HG03521 (cell line): ENCODE data around the gene RPTOR.

Source experiments
- ATAC-seq: cut with Tn5 transposase; IDR thresholded peaks from one replicate; pipeline ENCODE4 v1.9.1; 2021; ENCODE audit warnings: mild to moderate bottlenecking, moderate library complexity; ENCODE audit not compliant: unreplicated experiment

The RPTOR gene

DNA sequence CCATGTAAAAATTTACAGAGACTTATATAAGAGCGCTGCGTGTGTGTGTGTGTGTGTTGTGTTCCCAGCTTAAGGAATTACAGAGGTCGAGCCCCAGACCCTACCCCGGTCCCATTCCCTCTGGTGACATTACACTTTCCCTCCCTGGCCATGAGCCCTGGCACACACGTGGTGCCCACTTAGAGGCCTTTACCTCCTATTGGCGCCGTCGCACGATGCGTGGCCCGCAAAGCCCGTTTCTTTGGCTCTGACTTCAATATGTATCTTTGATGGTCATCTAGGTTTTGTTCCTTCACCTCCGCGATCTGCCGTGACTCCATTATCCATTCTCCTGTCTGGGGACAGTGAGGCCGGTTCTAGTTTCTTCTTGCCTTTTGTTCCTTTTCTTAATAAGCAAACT is 350.1 kb downstream of the RPTOR start:
- no peak for ATAC-seq

DNA sequence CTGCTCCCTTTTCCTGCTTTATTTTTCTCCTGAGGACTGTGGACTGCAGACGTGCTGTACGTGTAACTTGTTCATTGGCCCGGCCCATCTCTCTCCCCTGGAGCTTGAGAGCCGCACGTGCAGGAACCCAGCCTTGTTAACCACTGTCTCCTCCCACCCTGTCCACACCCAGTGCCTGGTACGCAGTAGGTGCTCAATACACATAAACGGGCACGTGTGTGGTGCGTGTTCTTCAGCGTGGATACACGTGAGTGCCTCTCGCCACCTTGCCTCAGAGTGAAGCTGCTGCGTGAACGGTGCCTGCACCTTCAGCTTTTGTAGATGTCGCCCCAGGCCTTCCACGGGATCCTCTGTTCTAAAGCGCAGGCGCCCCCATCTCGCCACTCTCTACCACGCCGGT is 350.7 kb downstream of the RPTOR start:
- ATAC-seq: no peak

DNA sequence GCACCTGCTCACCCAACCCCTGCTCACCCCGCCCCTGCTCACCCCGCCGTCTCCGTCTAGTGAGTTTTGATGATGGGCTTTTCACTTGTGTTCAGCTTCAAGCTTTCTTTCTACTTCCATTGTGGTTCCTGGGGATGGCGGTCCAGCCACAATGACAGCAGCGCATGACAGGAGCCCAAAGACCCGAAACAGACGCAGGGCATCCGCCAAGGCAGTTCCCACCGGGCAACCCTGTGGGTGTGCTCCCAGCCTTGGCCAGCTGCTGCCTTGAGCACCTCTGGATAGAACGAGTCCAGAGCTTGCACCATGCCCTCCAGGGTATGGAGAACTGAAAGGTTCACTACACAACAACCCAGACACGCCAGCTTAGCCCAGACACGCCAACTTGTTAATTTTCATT is 354.1 kb downstream of the RPTOR start:
- ATAC-seq: no peak

DNA sequence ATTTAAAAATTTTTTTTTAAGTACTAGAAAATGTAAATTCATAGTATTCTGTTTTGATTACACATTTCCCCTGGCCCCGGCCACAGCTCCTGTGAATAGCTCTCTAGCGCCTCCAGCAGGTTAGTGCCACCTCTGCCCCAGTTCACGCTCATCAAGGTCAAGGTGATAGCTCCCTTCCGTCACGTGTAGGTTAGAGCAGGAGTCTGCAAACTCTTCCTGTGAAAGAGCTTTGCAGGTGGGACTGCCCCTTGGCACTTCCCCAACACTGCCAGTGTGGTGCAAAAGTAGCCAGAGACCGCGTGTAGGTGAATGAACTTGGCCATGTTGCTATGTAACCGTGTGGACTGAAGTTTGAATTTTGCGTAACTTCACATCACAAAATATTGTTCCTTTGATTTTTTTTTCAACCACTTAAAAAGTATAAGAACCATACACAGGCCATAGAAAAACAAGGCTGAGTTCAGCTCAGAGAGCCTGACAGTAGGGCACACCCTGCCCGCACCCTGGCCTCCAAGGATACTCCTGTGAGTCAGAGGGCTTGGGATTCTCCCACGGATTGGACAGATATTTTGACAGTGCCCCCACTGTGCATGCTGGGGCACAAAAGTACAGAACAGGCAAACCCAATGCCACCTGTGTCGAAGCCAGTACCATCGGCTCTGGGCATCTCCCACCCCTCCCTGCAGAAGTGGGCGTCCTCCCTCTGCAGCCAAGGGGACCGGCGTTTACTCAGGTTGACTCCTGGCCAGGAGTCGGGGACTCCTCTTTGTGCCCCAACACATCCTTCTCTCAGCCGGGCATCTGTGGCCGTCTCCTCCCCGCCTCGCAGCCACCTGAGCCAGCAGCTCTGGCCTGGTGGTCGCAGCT is 355.0 kb downstream of the RPTOR start:
- no peak for ATAC-seq

DNA sequence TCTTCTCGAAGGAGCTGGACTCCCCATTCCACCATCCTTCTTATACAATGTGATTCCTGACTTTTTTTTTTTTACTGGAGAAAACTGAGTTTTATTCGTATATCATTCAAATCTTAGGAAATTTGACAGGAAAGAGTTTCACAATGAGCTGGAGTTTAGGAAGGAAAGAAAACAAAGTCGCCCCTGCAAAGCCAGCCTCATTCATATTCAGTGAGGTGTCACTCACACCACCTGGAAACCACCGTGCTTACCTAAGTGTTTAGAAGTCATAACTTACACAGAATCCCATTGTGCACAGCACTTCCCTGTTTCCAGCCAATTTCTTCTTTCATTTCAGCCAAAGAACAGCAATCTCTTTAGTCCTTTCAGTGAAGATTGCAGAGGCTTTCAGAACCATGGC is 356.7 kb downstream of the RPTOR start:
- no peak for ATAC-seq

DNA sequence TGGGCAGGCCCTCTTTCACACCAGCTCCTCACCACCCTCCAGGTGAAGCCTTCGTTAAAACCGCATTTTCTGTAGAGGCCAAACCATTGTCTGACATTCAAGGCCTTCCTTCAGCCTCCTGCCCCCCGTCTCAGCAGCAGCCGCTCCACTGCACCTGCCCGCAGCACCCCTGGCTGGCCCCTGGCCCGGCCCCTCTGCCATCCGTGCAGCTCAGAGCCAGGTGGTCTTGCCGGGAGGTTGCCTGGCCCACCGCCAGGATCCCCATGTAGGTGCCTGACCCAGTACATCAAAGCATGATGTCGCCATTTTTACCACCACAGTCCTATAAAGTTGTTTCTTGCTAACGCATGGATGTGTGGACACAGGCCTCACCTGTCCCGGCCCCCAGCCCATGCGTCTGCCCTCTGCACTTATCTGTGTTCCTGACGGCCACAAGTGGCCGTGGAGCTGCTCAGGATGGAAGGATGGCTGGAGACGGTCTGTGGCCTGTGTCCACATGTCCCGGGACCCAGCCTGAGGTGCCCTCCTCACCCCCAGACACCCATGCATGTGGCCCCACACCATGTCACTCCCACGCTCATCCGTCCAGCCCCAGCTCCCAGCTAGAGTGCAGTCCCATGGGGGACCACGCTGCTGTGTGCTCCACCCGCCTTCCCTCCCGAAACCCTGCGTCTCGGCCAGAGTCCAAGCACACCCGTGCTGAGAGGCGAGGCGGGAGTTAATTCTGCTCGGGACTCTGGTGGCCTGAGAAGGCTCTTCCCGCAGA is 357.7 kb downstream of the RPTOR start:
- ATAC-seq: no peak

DNA sequence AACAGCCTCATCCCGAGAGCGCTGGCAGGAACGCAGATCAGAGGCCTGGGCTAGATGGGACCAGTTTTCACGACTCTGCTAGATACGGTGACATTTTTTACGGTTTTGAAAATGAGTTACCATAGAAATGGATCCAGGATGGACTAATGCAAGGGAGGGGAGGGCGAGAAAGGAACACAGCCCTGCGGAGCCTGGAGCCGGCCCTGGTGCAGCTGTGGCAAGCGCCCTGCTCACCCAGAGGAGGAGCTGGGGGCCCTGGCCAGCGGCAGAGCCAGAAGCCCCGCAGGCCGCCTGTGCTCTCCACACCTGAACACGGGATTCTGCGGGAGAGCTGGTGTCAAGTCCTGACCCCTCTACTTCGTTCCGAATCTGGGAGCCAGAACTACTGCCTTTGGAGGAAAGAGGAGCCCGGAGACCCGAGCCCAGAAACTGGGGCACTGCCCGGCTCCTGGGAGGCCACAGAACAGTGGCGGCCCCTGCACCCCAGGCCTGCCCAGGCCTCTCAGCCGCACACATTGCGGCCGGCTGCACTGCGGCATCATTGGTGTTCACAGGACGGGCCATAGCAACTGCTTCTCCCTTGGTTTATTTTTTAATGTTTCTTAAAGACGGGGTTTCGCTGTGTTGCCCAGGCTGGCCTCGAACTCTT is 358.4 kb downstream of the RPTOR start:
- no peak for ATAC-seq

DNA sequence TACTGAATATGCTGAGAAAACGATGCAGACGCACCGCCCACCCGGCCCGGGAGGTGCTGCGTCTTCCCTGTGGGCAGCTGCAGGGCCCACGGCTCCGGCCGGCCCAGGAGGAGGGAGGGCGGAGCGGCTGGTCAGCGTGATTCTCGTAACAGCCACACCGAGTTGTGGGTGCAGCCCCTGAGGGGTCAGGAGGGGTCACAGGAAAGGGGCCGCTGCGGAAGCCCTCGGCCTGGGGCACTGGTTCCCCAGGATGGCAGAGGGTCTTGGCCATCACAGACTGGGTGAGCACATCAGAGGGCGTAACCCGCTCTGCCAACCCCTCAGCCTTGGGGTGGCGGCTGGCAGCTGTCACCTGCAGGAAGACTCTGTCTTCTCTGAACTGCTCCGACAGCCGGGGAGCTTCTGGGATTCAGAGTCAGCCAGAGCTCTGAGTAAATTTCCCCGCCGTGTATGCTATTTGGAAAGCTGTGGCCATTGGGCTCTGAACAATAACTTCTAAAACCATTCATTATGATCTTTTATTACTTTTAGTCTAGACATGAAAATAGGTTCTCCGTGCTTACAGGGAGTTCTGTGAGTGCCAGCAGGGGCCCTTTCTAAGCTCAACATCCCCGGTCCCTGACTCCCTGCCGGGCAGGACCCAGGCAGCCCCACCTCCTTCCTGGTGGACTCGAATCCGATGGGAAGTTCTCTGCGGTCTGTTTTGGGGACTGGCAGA is 359.6 kb downstream of the RPTOR start:
- no peak for ATAC-seq

DNA sequence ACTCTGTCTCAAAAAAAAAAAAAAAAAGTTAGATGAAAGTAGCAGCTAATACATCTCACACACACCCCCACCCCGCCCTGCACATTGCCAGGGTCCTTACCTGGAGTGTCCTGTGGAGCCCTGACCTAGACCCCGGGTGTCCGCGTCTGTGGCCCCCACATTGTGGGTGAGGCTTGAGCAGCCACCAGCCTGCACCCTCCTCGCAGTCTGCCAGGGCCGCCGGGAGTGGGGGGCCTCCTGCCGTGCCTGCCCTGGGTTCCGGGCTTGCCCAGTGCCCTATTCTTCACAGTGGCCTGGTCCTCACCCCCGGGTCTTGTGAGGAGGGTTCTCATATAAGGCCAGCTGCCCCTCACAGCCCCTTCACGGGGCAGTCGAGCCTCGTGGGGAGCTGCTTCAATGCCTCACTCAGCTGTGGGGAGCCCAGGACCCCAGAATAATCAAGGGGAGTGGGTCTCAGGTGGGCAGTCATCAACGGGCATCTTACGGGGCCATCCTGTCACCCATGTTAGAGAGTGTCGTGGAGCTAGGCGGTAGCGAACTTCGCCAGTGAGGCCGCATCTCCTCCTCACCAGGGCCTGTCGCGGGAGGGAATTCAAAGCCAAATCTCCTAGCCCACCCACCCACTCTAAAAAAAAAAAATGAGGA is 361.1 kb downstream of the RPTOR start:
- ATAC-seq: no peak

DNA sequence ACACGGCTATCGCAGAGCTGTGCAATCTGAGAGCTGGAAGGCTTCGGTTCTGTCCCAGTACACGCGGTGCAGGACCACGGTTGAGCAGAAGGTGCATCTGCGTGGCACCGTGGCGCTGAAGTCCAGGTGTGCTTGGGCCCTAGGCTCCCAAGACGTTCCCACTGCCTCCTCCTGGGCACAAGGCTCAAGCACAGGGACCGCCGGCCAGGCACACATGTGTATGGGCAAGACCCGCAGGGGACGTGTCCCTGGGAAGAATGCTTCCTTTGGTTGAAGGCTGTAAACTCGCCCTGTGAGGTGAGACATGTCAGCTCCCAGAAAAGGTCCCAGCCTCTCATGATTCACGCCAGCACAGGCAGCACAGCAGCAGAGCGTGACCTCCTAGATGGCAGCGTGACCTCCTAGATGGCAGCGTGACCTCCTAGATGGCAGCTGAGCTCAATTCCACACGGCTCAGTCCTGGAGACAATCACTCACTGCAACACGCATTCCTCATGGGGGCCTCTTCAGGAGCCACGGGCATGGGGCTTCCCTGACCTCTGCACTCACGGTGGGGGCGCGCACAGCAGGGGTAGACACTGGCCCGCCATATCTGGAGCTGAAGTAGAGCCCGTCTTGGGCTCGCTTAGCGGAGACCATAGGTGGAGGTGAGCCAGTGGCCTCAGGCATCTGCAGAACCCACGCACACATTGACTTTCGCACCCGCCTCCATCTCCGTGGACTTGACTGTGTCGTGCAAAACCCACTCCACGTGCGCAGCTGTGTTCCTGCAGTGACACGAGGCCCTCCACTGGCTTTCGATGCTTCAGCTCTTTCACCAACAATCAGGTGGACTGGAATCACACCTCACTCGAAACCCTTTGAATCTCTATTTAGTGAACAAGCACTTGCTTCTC is 362.0 kb downstream of the RPTOR start:
- ATAC-seq: no peak

DNA sequence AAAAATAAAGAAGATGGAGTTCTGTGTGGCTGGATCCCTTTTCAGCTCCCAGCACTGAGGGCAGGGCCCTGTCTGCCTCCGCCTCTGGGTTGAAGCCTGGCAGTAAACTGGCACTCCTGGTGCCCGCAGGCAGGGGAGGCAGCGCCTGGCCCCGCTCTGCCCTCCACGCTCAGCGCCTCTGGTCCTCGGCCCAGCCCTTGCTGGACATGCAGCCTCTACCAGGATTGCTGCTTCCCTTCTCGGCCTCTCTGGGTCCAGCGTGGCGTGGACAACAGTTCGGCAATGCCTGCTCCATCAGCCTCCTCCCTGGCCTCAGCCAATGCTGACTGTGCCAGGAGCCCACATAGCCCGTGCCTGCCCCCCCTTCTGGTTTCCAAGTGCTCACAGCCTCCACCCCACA is 362.6 kb downstream of the RPTOR start:
- no peak for ATAC-seq

DNA sequence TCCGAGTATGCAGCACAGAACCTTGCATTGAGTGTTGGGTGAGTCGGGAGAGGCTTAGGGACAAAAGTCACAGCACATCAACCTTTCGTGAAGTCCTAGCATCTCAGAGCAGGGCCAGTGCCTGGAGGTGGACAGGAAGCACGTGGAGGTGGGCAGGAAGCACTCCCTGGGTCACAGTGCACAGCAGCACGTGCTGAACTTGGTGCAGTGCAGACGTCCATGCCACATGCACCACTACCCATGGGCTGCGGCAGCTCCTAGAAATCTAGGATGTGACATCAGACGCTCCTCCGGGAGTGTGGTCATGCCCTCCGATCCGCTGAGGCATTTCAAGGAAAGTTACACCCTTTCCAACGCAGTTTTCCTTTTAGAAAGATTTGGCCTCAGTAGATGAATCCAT is 363.6 kb downstream of the RPTOR start:
- no peak for ATAC-seq

DNA sequence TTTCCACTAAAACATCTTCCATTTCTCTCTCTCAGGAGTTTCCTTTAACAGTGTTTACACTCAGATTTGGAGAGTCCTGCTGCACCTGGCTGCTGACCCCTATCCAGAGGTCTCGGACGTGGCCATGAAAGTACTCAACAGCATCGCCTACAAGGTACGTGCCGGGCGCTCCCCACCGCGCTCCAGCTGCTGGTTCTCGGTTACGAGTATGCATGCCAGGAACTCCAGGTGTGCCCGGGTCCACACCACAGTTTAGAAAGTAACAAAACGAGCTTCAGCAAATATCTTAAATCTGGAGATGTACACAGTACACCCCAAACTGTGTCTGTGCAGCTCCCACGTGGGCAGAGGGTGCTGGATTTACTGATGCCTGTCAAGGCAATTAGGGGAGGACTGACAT is 364.1 kb downstream of the RPTOR start:
- no peak for ATAC-seq

DNA sequence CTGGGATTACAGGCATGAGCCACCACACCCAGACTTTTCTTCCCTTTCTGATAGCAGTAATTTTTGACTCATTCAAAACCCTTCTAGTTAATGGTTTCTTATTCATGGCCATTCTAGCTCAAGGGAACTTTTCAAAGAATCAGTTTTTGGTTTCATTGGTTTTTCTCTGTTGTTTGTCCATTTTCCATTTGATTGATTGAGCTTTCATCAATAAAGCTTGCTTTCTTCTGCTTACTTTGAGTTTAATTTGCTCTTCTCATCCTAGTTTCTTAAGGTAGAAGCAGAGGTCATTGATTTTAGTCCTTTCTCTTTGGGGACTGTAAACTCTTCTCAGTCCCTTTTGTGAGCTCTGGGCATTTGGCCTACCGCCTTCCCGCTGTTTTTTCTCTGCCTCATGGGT is 365.0 kb downstream of the RPTOR start:
- ATAC-seq: no peak

DNA sequence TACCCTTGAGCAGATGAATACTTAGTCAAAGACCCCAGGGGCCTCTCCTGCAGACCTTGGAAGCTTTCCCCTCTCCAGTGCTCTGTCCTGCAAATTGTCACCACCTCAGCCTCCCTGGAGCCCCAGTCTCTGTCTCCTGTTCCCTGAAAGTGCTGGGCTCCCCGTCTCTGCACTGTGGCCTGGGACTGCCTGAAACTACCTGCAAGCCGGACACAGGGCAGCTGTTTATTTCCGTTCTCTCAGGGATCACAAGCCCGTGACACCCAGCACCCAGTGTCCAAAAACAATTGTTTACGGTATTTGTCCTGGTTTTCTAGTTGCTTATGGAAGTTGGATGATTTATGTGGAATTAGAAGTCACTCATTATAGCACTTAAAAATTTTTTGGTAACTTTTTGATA is 365.4 kb downstream of the RPTOR start:
- no peak for ATAC-seq

DNA sequence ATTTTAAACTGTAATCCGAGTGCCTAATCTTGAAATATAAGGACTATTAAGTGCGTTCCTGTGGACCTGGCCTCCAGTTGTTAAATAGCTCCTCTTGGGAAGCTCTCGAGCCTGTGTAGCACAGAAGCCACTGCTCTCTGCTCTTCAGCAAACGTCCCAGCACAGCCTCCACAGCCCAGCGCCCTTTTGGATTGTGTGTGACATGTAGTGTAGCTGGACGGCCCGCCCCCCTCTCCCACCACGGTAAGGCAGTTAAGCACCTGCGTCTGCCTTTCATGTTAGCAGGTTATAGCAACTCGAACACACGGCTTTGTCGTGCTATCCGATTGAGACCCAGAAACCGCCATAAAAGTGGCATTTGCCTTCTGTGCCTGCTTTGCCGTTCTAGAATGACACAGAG is 367.8 kb downstream of the RPTOR start:
- no peak for ATAC-seq

DNA sequence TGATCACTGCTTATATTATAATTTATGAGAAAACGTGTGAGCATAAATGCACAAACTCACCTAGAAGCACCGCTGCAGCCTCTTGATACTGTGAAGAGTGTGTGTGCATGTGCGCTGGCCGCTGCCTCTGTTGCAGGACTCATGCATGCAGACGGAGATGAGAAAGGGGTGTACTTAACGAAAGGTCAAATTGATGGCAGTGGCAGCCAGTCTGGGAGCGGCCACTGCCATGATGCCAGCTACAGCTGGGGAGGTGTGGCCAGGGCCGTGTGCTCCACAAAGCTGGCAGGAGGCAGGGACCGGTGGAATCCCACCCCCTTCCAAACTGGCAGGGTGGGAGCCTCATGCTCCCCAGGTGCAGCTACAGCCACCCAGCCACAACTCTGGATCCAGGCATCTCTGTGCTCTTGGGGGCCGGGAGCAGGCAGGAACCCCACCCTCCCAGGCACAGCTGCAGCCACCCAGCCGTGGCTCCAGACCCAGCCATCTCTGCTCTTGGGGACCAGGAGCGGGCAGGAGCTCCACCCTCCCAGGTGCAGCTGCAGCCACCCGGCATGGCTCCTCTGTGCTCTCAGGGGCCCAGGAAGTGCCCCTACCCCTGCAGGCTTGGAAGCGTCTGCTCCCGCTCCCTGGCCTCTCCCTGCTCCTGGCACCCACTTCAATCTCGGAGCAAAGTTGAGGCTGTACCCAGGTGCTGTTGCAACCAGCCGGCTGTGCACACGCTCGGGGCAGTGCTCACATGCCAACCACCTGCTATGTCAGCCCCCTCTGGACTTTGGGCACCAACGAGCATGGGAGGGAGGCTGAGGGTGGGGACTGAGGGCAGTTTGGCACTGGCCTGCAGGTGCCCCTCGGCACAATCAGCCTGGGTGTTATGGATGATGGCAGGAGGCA is 369.5 kb downstream of the RPTOR start:
- no peak for ATAC-seq

DNA sequence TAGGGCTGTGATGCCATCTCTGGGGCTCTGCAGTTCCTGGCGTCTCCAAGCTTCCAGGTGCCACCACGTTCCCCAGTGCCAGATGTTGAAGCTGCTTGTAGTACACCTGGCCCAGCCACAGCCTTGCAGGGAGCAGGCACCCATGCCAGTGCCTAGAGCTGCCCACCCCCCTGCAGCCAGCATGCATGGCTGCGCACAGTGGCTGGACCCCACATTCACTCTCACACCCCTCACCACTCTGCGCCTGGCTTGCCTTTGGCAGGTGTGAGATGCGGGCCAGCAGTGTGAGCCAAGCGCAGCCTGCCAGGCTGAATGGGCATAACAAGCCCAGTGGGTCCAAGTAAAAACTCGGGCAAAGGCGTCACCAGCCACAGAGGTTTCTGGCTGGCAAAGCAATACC is 371.6 kb downstream of the RPTOR start:
- no peak for ATAC-seq
